Chondrocyte (in vitro differentiated cells): Measurements from ENCODE around the gene CDK5R2. TPM values are rescaled to one million over a fixed set of nuclear protein-coding genes. Genes with fewer than 3 reads are reported as not detected.

ENCODE experiments used
- DNase-seq: peaks from one replicate; pipeline ENCODE4 v3.0.0; 2021; ENCODE audit warnings: mixed read lengths, low spot score
- H3K27ac Mint-ChIP-seq: one replicate; pipeline ENCODE4 v1.8.0; 2021; ENCODE audit warnings: mild to moderate bottlenecking, moderate library complexity, mixed read lengths; ENCODE audit not compliant: unreplicated experiment
- H3K27me3 Mint-ChIP-seq: 2 replicates; pipeline ENCODE4 v1.8.0; 2021; ENCODE audit warnings: low read depth, mixed read lengths
- H3K36me3 Mint-ChIP-seq: 2 replicates; pipeline ENCODE4 v1.8.0; 2021; ENCODE audit warnings: low read depth, mixed read lengths
- H3K4me1 Mint-ChIP-seq: 2 replicates; pipeline ENCODE4 v1.8.0; 2021; ENCODE audit warnings: low read depth, mild to moderate bottlenecking, mixed read lengths
- H3K4me3 Mint-ChIP-seq: one replicate; pipeline ENCODE4 v1.8.0; 2021; ENCODE audit warnings: mild to moderate bottlenecking, moderate library complexity, mixed read lengths; ENCODE audit not compliant: unreplicated experiment
- H3K9me3 Mint-ChIP-seq: 2 replicates; pipeline ENCODE4 v1.8.0; 2021; ENCODE audit warnings: low read depth, mixed read lengths
- total RNA-seq: library from RNA; stranded (reverse); gene quantifications from 3 replicates; pipeline ENCODE4 v1.2.1, GENCODE V29; 2021
- TF ChIP-seq, protein P1 (sequence below): fragments of 200-600 bp; sonication (generic); IDR thresholded peaks from 2 replicates; pipeline ENCODE4 v1.5.0; 2021; ENCODE audit warnings: antibody characterized with exemption, mild to moderate bottlenecking, moderate library complexity

CDK5R2 gene
- total RNA-seq, 1 donor from 2014 or later, result 0.22 TPM

DNA sequence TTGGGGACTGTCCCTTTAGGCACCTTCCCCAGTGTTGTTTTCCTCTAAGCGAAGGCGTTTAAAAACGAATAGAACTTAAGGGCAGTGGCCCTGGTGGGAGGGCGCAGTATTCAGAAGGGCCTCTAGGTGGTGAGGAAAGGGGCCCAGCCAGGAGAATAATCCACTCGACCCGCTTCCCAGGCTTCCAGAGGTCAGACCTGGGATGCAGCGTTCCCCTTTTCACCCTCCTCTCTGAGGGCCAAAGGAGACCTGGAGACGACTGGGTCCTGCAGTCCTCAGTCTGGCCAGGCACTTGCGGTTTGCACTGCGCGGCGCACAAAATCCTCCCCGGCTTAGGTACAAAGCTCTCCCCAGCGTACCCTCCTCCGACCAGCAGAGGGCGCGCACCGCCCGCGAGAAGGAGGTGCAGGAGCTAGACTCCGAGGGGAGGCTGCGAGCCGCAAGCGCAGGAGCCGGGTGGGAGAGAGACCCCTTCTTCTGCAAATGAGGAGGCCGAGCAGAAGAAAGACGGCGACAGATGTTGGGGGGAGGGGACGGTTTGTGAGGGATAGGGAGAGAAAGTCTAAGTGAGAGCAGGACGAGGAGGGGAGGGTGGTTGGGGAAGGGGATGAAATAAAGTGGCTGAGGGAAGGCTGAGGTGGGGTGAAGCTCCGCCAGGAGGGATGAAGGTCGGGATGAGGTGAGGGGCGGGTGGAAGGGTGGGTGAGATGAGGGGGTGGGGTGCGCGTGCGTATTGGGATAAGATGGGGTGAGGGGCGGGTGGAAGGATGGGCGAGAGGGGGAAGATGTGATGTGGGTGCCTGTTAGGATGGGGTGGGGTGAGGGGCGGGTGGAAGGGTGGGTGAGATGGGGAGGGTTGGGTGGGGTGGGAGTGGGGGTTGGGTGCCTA lies 20.6 kb downstream of the CDK5R2 start:
- peaks cover 64% of the 10 kb centered on the region for H3K27me3 Mint-ChIP-seq
- peaks cover 19% of the 10 kb centered on the region for H3K4me1 Mint-ChIP-seq
- H3K27ac Mint-ChIP-seq, result no peak overlapping the region
- peaks cover 2% of the 10 kb centered on the region for H3K36me3 Mint-ChIP-seq
- H3K4me3 Mint-ChIP-seq, result peak overlapping the region; percentile 53
- peak; percentile 95 for DNase-seq
- H3K9me3 Mint-ChIP-seq, result no peaks in the 10 kb centered on the region
- TF ChIP-seq, protein P1, sequence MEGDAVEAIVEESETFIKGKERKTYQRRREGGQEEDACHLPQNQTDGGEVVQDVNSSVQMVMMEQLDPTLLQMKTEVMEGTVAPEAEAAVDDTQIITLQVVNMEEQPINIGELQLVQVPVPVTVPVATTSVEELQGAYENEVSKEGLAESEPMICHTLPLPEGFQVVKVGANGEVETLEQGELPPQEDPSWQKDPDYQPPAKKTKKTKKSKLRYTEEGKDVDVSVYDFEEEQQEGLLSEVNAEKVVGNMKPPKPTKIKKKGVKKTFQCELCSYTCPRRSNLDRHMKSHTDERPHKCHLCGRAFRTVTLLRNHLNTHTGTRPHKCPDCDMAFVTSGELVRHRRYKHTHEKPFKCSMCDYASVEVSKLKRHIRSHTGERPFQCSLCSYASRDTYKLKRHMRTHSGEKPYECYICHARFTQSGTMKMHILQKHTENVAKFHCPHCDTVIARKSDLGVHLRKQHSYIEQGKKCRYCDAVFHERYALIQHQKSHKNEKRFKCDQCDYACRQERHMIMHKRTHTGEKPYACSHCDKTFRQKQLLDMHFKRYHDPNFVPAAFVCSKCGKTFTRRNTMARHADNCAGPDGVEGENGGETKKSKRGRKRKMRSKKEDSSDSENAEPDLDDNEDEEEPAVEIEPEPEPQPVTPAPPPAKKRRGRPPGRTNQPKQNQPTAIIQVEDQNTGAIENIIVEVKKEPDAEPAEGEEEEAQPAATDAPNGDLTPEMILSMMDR, result peak; percentile 96

DNA sequence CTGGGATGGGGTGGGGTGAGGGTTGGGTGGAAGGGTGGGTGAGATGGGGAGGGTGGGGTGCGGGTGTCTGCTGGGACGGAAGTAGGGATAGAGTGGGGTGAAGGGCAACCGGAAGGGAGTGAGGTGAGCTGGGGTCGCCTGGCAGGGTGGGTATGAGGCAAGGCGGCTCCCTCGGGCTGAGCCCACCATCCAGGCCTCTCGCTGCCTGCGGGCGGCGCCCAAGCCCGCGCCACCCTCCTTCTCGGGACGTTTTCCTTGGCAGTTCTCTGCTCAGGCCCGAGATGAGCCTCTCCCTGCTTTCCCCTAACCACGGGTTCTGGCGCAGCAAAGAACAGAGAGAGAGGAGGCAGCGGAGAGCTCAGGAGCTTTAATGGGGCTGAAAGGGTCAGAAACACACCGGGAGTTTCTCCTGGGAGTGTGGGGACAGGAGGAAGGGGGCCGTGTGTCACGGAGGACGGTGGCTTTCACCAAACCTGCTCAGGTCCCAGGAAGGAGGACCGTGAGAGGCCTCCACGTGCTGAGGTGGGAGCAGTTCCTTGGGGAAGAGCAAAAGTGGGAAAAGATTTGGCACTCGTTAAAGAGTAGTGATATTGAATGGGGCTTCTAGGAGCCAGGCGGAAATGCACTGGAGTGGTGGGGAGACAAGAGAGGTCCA lies 21.4 kb downstream of the CDK5R2 start:
- Mint-ChIP-seq H3K9me3 (no peaks in the 10 kb centered on the region), H3K27ac (no peak overlapping the region), H3K4me3 (peak overlapping the region; percentile 33), H3K4me1 (peaks cover 19% of the 10 kb centered on the region), H3K27me3 (peaks cover 62% of the 10 kb centered on the region), H3K36me3 (peaks cover 2% of the 10 kb centered on the region)
- TF ChIP-seq, protein P1, result no peak
- DNase-seq, result peak; percentile 55

DNA sequence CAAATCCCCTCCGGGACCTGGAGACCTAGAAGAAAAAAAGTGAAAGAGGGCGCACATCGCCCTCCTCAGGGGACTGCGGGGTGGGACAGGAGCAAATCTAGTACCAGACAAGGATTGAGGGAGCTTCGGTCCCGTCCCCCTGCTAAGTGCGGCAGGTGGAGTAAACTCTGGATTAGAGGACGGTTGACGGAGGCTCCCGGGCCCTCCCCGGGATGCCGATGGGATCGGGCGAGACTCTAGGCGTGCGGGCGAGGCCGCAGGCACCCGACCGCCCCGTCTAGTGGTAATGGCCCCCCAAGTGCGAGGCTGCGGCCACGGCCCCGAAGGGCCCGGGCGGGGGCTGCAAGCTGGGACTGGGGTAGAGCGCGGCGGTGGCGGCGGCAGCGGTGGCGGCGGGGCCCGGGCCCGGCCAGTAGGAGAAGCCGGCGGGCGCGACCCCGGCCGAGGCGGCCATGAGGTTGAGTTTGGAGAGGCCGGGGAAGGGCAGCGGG lies 22.0 kb downstream of the CDK5R2 start:
- peaks cover 19% of the 10 kb centered on the region for H3K4me1 Mint-ChIP-seq
- DNase-seq, result no peak
- H3K27ac Mint-ChIP-seq, result no peak overlapping the region
- peaks cover 2% of the 10 kb centered on the region for H3K36me3 Mint-ChIP-seq
- H3K9me3 Mint-ChIP-seq, result no peaks in the 10 kb centered on the region
- peak overlapping the region; percentile 33 for H3K4me3 Mint-ChIP-seq
- H3K27me3 Mint-ChIP-seq, result peaks cover 62% of the 10 kb centered on the region
- TF ChIP-seq, protein P1, result no peak

DNA sequence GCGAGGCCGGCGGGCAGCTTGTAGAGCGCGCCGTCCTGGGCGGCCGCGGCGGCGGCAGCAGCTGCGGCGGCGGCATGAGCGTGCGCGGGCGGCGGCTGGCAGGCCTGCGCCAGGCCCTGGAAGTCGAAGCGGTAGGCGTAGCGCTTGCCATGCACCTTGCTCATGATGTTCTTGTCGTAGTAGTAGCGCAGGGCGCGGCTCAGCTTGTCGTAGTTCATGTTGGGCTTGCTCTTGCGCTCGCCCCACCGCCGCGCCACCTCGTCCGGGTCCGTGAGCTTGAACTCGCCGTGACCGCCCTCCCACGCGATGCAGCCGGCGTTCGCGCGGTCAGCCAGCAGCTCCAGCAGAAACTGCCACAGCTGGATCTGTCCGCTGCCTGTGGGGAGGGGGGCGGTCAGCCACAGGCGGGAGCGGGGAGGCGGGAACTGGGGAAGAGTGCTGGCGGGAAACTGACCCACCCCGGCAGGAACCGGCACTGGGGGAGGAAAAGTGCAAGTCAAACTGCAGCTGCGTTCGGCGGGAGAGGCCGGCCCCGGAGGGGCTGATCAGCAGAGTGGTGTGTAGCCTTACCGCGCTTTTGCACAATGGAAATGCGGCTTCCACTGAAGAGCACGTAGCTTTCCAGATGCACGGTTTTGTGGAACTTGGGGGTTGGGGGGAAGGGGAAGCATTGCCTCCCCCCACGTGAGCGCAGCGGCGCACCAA lies 22.6 kb downstream of the CDK5R2 start:
- no peak overlapping the region for H3K27ac Mint-ChIP-seq
- TF ChIP-seq, protein P1, result no peak
- peak overlapping the region; percentile 50 for H3K4me3 Mint-ChIP-seq
- peaks cover 62% of the 10 kb centered on the region for H3K27me3 Mint-ChIP-seq
- no peaks in the 10 kb centered on the region for H3K9me3 Mint-ChIP-seq
- peaks cover 2% of the 10 kb centered on the region for H3K36me3 Mint-ChIP-seq
- H3K4me1 Mint-ChIP-seq, result peaks cover 19% of the 10 kb centered on the region
- peak; percentile 82 for DNase-seq
